ENCODE measurements around the gene ARIH2. TPM values are rescaled to one million over a fixed set of nuclear protein-coding genes. Genes with fewer than 3 reads are reported as not detected.
"Not testable (repeated sequence)": the region's sequence is repeated elsewhere in the genome, so short reads cannot be mapped to it uniquely, and the experiment has no call there.

ARIH2 gene
- 86.5 and 100 TPM in 2 replicates for total RNA-seq (2014; rRNA removed; shearing (Covaris generic))

DNA sequence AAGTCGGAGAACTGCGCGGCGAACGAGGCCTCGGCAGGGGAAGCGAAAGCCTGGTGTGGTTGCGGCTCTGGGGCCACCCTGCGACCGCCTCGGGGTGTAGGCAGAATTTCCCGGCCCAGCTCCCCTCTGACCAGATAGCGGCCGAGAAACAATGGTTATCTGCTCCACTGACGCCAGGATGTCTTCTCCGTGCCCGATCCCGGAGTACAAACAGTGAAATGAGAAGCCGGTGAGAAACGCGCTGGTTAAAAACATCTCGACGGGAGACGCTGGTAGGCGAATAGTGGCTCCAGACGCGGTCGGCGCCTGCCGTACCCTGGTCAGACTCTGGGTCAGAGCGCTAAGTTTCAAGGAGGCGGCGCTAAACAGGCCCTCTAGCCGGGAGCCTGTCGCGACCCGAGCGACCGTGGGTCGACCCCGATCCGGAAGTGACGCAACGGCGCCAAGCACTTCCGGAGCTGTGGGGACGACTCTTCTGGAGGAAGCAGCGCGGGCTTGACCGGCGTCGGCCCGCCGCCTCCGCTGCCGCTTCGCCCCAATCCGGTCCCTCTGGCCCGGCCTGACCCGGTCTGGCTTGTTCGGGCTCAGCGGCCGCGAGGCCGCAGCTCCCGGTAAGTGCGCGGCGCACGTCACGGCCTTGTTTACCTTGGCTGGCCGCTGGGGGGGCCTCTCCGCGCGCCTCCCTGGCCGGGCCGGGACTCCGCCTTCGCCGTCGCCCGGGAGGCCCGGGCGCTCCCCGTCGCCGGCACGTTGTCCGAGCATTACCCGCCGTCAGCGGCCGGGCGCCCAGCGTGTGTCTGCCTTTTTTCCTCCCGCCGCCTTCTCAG is at the start of gene ARIH2:
Gene ARIH2, plus strand, starts transcription at position 455 of the 827 bp plus-strand sequence. CDS start 8,717 bp downstream, outside the sequence.
- Histone ChIP-seq H3K27me3 (no peaks in the 10 kb centered on the region), H3K9me3 (replicated peaks) (no peaks in the 10 kb centered on the region), H3K27ac (peak within 1 kb of the TSS; percentile 72), H3K36me3 (peaks cover 6% of the 10 kb centered on the region), H3K4me1 (no peaks in the 10 kb centered on the region), H3K4me3 (peak within 1 kb of the TSS; percentile 85)
- DNase-seq: peak; percentile 90 to 92

GRCh38 chr3:48877671-48878070 is 41.0 kb upstream of the ARIH2 start:
- DNase-seq: no peak
- Histone ChIP-seq H3K4me1 (no peaks in the 10 kb centered on the region), H3K9me3 (replicated peaks) (no peaks in the 10 kb centered on the region), H3K27ac (no peak overlapping the region), H3K36me3 (no peaks in the 10 kb centered on the region), H3K27me3 (no peaks in the 10 kb centered on the region), H3K4me3 (no peak overlapping the region)

DNA sequence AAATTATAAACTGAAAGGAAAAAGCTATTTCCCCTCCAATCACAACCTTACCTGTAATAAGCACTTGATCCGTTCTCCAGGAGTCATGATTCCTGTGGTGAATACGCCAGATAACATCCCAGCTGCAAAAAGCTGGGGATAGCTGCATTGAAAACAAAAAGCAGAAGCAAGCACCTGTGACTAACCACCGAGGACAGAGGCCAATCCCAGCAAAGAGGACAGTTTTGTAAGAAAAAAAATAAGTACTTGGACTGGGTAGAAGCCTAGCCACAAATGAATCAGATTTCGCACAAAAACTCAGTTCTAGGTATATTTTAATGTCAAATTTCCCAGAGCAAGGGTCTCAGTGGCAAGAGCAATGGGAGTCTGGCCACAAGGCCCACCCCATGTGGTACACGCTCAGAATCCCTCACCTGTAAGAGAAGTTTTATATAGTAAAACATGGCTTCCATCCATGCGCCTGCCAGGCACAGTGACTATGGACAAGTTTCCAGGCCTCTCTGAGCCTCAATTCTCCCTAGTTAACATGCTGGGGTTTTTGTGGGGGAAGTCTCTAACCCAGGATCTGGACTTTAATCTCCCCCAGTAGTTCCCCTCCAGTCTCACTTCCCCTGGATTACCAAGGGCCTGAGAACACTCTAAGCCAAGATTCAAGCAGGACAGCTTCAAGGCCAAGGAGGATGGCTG is 39.2 kb upstream of the ARIH2 start:
- H3K4me3 ChIP-seq: no peak overlapping the region
- H3K36me3 ChIP-seq: no peaks in the 10 kb centered on the region
- H3K27ac ChIP-seq: no peak overlapping the region
- H3K27me3 ChIP-seq: no peaks in the 10 kb centered on the region
- no peak for DNase-seq
- H3K9me3 ChIP-seq (replicated peaks): no peaks in the 10 kb centered on the region
- H3K4me1 ChIP-seq: no peaks in the 10 kb centered on the region

DNA sequence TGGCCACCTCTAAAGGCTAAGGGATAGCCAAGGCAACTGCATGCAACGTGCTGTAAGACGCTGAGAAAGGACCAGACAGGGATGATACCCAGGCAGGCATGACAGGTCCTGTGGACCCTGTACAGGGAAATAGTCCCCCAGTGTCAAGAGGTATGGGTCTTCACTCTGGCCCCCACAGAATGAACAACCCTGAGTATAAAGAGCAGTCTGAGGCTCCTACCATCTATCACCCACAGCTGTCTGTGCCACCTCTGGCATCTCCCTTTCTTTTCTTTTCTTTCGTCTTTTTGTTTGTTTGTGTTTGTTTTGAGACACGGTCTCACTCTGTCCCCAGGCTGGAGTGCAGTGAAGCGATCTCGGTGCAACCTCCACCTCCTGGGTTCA is 38.7 kb upstream of the ARIH2 start:
- no peak overlapping the region for H3K4me3 ChIP-seq
- DNase-seq: no peak
- no peaks in the 10 kb centered on the region for H3K27me3 ChIP-seq
- no peak overlapping the region for H3K27ac ChIP-seq
- H3K36me3 ChIP-seq: no peaks in the 10 kb centered on the region
- H3K9me3 ChIP-seq (replicated peaks): no peaks in the 10 kb centered on the region
- H3K4me1 ChIP-seq: no peaks in the 10 kb centered on the region

- H3K27ac ChIP-seq: no peak overlapping the region
- H3K27me3 ChIP-seq: no peaks in the 10 kb centered on the region
- H3K9me3 ChIP-seq (replicated peaks): no peaks in the 10 kb centered on the region
- H3K36me3 ChIP-seq: no peaks in the 10 kb centered on the region
- no peak overlapping the region for H3K4me3 ChIP-seq
- no peaks in the 10 kb centered on the region for H3K4me1 ChIP-seq
- DNase-seq: no peak
Observed at GRCh38 chr3:48881006-48881405, 37.6 kb upstream of the ARIH2 start.

- no peaks in the 10 kb centered on the region for H3K9me3 ChIP-seq (replicated peaks)
- H3K27ac ChIP-seq: no peak overlapping the region
- DNase-seq: no peak
- no peaks in the 10 kb centered on the region for H3K4me1 ChIP-seq
- no peaks in the 10 kb centered on the region for H3K36me3 ChIP-seq
- H3K4me3 ChIP-seq: no peak overlapping the region
- H3K27me3 ChIP-seq: no peaks in the 10 kb centered on the region
Observed at GRCh38 chr3:48881652-48882114, 37.0 kb upstream of the ARIH2 start.

DNA sequence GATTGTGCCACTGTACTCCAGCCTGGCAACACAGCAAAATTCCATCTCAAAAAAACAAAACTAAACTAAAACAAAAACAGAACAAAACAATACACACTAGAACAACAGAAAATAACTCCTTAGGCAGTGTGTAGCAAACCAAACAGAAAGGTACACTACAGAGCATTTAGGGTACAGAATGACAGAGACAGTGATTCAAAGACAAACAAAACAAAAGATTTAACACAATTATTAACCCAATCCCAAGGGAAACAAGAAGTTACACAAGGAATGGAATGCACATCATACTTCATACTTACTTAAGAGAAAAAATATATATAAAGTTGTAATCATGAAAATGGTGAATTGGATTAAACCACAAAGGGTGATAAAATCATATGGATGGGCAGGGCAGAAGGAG is 32.9 kb upstream of the ARIH2 start:
- Histone ChIP-seq H3K36me3 (no peaks in the 10 kb centered on the region), H3K4me3 (no peak overlapping the region), H3K27me3 (no peaks in the 10 kb centered on the region), H3K27ac (no peak overlapping the region), H3K9me3 (replicated peaks) (no peaks in the 10 kb centered on the region), H3K4me1 (no peaks in the 10 kb centered on the region)
- DNase-seq: no peak

GRCh38 chr3:48891606-48892005 is 27.0 kb upstream of the ARIH2 start:
- no peaks in the 10 kb centered on the region for H3K27me3 ChIP-seq
- H3K27ac ChIP-seq: no peak overlapping the region
- DNase-seq: no peak
- H3K36me3 ChIP-seq: no peaks in the 10 kb centered on the region
- H3K4me3 ChIP-seq: no peak overlapping the region
- no peaks in the 10 kb centered on the region for H3K4me1 ChIP-seq
- no peaks in the 10 kb centered on the region for H3K9me3 ChIP-seq (replicated peaks)

DNA sequence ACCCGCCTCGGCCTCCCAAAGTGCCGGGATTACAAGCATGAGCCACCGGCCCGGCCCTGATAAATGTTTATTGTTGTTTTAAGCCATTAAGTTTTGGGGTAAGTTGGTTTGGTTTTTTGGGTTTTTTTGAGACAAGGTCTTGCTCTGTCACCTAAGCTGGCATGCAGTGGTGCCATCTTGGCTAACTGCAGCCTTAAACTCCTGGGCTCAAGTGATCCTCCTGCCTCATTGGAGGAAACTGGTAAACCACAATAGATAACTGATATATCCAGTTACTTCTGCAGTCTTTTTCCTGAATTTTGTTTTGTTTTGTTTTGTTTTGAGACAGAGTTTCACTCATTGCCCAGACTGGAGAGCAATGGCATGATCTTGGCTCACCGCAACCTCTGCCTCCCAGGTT is 24.1 kb upstream of the ARIH2 start:
- no peak for DNase-seq
- peaks cover 4% of the 10 kb centered on the region; the same call in 1 of the 2 replicates for H3K4me1 ChIP-seq
- H3K36me3 ChIP-seq: no peaks in the 10 kb centered on the region
- no peak overlapping the region for H3K27ac ChIP-seq
- H3K4me3 ChIP-seq: no peak overlapping the region
- no peaks in the 10 kb centered on the region for H3K9me3 ChIP-seq (replicated peaks)
- no peaks in the 10 kb centered on the region for H3K27me3 ChIP-seq

DNA sequence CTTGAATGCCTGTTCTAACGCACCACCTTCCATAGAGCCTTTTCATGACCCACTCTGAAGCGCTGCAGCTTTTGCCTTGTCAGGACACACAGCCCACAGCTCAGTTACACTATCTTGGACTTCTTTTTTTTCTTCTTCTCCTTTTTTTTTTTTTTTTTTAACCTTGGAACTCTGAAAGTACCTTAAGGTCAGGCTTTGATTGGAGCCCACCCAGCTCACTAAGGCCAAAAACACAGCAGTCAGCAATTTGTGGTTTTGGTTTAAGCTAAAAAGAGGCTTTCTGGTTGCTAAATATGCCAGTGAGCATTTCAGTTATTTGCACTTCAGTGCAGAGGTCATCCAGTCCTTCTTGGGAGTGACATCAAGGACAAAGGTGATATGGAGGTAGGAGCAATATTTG is 21.7 kb upstream of the ARIH2 start:
- Histone ChIP-seq H3K9me3 (replicated peaks) (no peaks in the 10 kb centered on the region), H3K27ac (no peak overlapping the region), H3K36me3 (no peaks in the 10 kb centered on the region), H3K27me3 (no peaks in the 10 kb centered on the region), H3K4me3 (no peak overlapping the region), H3K4me1 (peaks cover 4% of the 10 kb centered on the region; the same call in 1 of the 2 replicates)
- DNase-seq: no peak

GRCh38 chr3:48897460-48898376 is 20.9 kb upstream of the ARIH2 start:
- H3K4me3 ChIP-seq: peak overlapping the region; percentile 68
- no peaks in the 10 kb centered on the region for H3K9me3 ChIP-seq (replicated peaks)
- peaks cover 4% of the 10 kb centered on the region; the same call in 1 of the 2 replicates for H3K4me1 ChIP-seq
- H3K27ac ChIP-seq: no peak overlapping the region
- no peaks in the 10 kb centered on the region for H3K36me3 ChIP-seq
- H3K27me3 ChIP-seq: no peaks in the 10 kb centered on the region
- peak in 1 of 2 experiments; percentile 13 for DNase-seq

- peaks cover 4% of the 10 kb centered on the region; the same call in 1 of the 2 replicates for H3K4me1 ChIP-seq
- H3K36me3 ChIP-seq: no peaks in the 10 kb centered on the region
- no peaks in the 10 kb centered on the region for H3K27me3 ChIP-seq
- H3K4me3 ChIP-seq: peak within 1 kb of the TSS; percentile 68
- H3K9me3 ChIP-seq (replicated peaks): no peaks in the 10 kb centered on the region
- no peak within 1 kb of the TSS for H3K27ac ChIP-seq
- DNase-seq: peak; percentile 86 to 87
Observed at GRCh38 chr3:48898383-48899234, 20.0 kb upstream of the ARIH2 start, which contains the start of gene SLC25A20. Gene SLC25A20, minus strand, starts transcription at chr3:48898882. Its CDS starts 88 bp downstream, at chr3:48898794.

- Histone ChIP-seq H3K27ac (no peak overlapping the region), H3K4me3 (peak overlapping the region; percentile 68)
Observed at GRCh38 chr3:48899273-48899672, 19.4 kb upstream of the ARIH2 start.

GRCh38 chr3:48907026-48907425 is 11.6 kb upstream of the ARIH2 start:
- not testable (repeated sequence) for H3K27ac ChIP-seq; H3K9me3 ChIP-seq (replicated peaks); H3K4me3 ChIP-seq; H3K4me1 ChIP-seq; H3K27me3 ChIP-seq; DNase-seq; H3K36me3 ChIP-seq

More at GRCh38 chr3:48899273-48899672, 19.4 kb upstream of the ARIH2 start:
- peaks cover 4% of the 10 kb centered on the region; the same call in 1 of the 2 replicates for H3K4me1 ChIP-seq
- H3K36me3 ChIP-seq: no peaks in the 10 kb centered on the region
- no peak for DNase-seq
- no peaks in the 10 kb centered on the region for H3K9me3 ChIP-seq (replicated peaks)
- no peaks in the 10 kb centered on the region for H3K27me3 ChIP-seq

All from SJCRH30 (cell line).